H1 (cell line): Measurements from ENCODE around the gene CKM. TPM values are rescaled to one million over a fixed set of nuclear protein-coding genes. Genes with fewer than 3 reads are reported as not detected.

Source experiments
- CTCF ChIA-PET: fragments of 300-600 bp; sonication (Branson Sonifier 250); formaldehyde crosslinking; loops from one replicate; lab custom pipeline; 2021; ENCODE audit not compliant: partially characterized antibody; lab: Charles Lee
- POLR2A ChIA-PET: fragments of 300-600 bp; sonication (Branson Sonifier 250); formaldehyde crosslinking; loops from one replicate; lab custom pipeline; 2021; ENCODE audit warnings: inconsistent platforms; ENCODE audit not compliant: partially characterized antibody; lab: Charles Lee
- DNase-seq, 2 experiments: peaks; one replicate each; pipeline versions ENCODE4 v3.0.0 to v3.0.0-alpha.2; 2010 to 2022; ENCODE audit warnings: low spot score in 2 of 2, low read depth in 1 of 2, mixed read lengths in 1 of 2
- FAIRE-seq: peaks from 2 replicates; lab custom pipeline; 2011; peaks lifted over from hg19 to GRCh38; lab: Jason Lieb, UNC
- H2AFZ ChIP-seq: 2 replicates; pipeline ENCODE4 v1.8.1; 2012; ENCODE audit warnings: low read length, inconsistent platforms
- H2AK5ac ChIP-seq: 2 replicates; pipeline ENCODE4 v1.6.1; 2013; ENCODE audit warnings: low read depth, low read length
- H2BK120ac ChIP-seq: replicated peaks from 2 replicates; pipeline ENCODE3; 2013; ENCODE audit warnings: low read depth, low read length, inconsistent platforms
- H2BK12ac ChIP-seq: 2 replicates; pipeline ENCODE4 v1.6.1; 2013; ENCODE audit warnings: low read depth, low read length
- H2BK15ac ChIP-seq: 2 replicates; pipeline ENCODE4 v1.6.1; 2013; ENCODE audit warnings: low read length
- H2BK20ac ChIP-seq: 2 replicates; pipeline ENCODE4 v1.6.1; 2013; ENCODE audit warnings: low read length
- H2BK5ac ChIP-seq: 2 replicates; pipeline ENCODE4 v1.6.1; 2013; ENCODE audit warnings: low read depth, low read length
- H3K14ac ChIP-seq: 2 replicates; pipeline ENCODE4 v1.6.1; 2013; ENCODE audit warnings: inconsistent platforms; ENCODE audit not compliant: insufficient read length
- H3K18ac ChIP-seq: 2 replicates; pipeline ENCODE4 v1.6.1; 2013; ENCODE audit warnings: low read length; ENCODE audit errors: extremely low read depth
- H3K23ac ChIP-seq: 2 replicates; pipeline ENCODE4 v1.6.1; 2013; ENCODE audit warnings: inconsistent platforms; ENCODE audit not compliant: insufficient read length
- H3K23me2 ChIP-seq: 2 replicates; pipeline ENCODE4 v1.6.1; 2013; ENCODE audit warnings: low read depth, low read length
- H3K27ac ChIP-seq: 2 replicates; pipeline ENCODE4 v1.6.1; 2011; ENCODE audit warnings: low read depth, low read length, inconsistent platforms
- H3K27me3 ChIP-seq, 4 experiments: replicated peaks in 1 of 4; 1 replicate in 1 of 4; 2 replicates in 3 of 4; pipeline versions ENCODE4 v1.6.1 to v1.8.1; 2011 to 2013; ENCODE audit warnings: low read length in 3 of 4, mild to moderate bottlenecking in 3 of 4, inconsistent platforms in 2 of 4, mixed read lengths in 2 of 4, moderate library complexity in 1 of 4; ENCODE audit not compliant: control insufficient read depth in 3 of 4, insufficient read depth in 3 of 4; ENCODE audit errors: extremely low read depth in 1 of 4
- H3K36me3 ChIP-seq, 4 experiments: 2 replicates each; pipeline versions ENCODE4 v1.6.1 to v1.8.1; 2011 to 2013; ENCODE audit warnings: mild to moderate bottlenecking in 4 of 4, low read length in 3 of 4, moderate library complexity in 2 of 4, control low read depth in 1 of 4, inconsistent platforms in 1 of 4; ENCODE audit not compliant: insufficient read depth in 4 of 4, control insufficient read depth in 2 of 4
- H3K4ac ChIP-seq: replicated peaks from 2 replicates; pipeline ENCODE3; 2013; ENCODE audit warnings: low read length, low read depth, mixed read lengths, inconsistent platforms; ENCODE audit not compliant: insufficient read length
- H3K4me1 ChIP-seq, 4 experiments: replicated peaks in 1 of 4; 1 replicate in 1 of 4; 2 replicates in 3 of 4; pipeline versions ENCODE4 v1.6.1 to v1.8.1; 2011 to 2013; ENCODE audit warnings: low read length in 3 of 4, inconsistent platforms in 2 of 4, mixed read lengths in 1 of 4; ENCODE audit not compliant: insufficient read depth in 4 of 4, control insufficient read depth in 3 of 4
- H3K4me2 ChIP-seq, 2 experiments: 2 replicates each; pipeline versions ENCODE4 v1.6.1 to v1.8.1; 2011 to 2013; ENCODE audit warnings: low read depth in 2 of 2, low read length in 2 of 2, control low read depth in 1 of 2, inconsistent platforms in 1 of 2, mild to moderate bottlenecking in 1 of 2; ENCODE audit not compliant: insufficient read depth in 1 of 2
- H3K4me3 ChIP-seq, 4 experiments: fragments of 200-600, 300-600 bp in 1 of 4; sonication (generic), shearing (Covaris generic), sonication (Bioruptor Twin) in 1 of 4; 2 replicates each; pipeline versions ENCODE4 v1.5.1 to v1.8.1; 2011 to 2016; ENCODE audit warnings: low read length in 4 of 4, low read depth in 3 of 4, control low read depth in 2 of 4, inconsistent platforms in 2 of 4, mild to moderate bottlenecking in 2 of 4, mixed read lengths in 1 of 4, moderate library complexity in 1 of 4; ENCODE audit not compliant: insufficient read depth in 2 of 4; ENCODE audit errors: extremely low read depth in 1 of 4
- H3K56ac ChIP-seq: replicated peaks from 2 replicates; pipeline ENCODE3; 2013; ENCODE audit warnings: low read depth, mild to moderate bottlenecking, mixed read lengths, low read length, inconsistent platforms; ENCODE audit not compliant: insufficient read length
- H3K79me1 ChIP-seq: 2 replicates; pipeline ENCODE4 v1.6.1; 2013; ENCODE audit warnings: low read depth, low read length, control low read depth
- H3K79me2 ChIP-seq, 2 experiments: 2 replicates each; pipeline versions ENCODE4 v1.6.1 to v1.8.1; 2012 to 2013; ENCODE audit warnings: low read length in 2 of 2, mild to moderate bottlenecking in 2 of 2, inconsistent platforms in 1 of 2; ENCODE audit not compliant: insufficient read depth in 2 of 2, control insufficient read depth in 1 of 2
- H3K9ac ChIP-seq, 4 experiments: replicated peaks in 1 of 4; 1 replicate in 1 of 4; 2 replicates in 3 of 4; pipeline versions ENCODE4 v1.6.1 to v1.8.1; 2011 to 2013; ENCODE audit warnings: low read depth in 3 of 4, low read length in 3 of 4, control low read depth in 2 of 4, mild to moderate bottlenecking in 2 of 4, moderate library complexity in 2 of 4, inconsistent platforms in 1 of 4; ENCODE audit errors: extremely low read depth in 1 of 4
- H3K9me3 ChIP-seq, 2 experiments: 2 replicates each; pipeline versions ENCODE4 v1.6.1 to v1.8.1; 2012 to 2013; ENCODE audit warnings: mild to moderate bottlenecking in 2 of 2, moderate library complexity in 2 of 2, control low read depth in 1 of 2, inconsistent platforms in 1 of 2, low read depth in 1 of 2, low read length in 1 of 2, mixed read lengths in 1 of 2; ENCODE audit not compliant: insufficient read depth in 2 of 2
- H4K20me1 ChIP-seq, 2 experiments: replicated peaks in 1 of 2; 2 replicates each; pipeline versions ENCODE3 to v1.8.1; 2011 to 2013; ENCODE audit warnings: inconsistent platforms in 2 of 2, low read length in 2 of 2, mild to moderate bottlenecking in 1 of 2; ENCODE audit not compliant: insufficient read depth in 2 of 2, control insufficient read depth in 1 of 2
- H4K5ac ChIP-seq: 2 replicates; pipeline ENCODE4 v1.6.1; 2013; ENCODE audit warnings: low read length, low read depth, mixed read lengths, inconsistent platforms; ENCODE audit not compliant: insufficient read length
- H4K8ac ChIP-seq: 2 replicates; pipeline ENCODE4 v1.8.0; 2013; ENCODE audit warnings: mild to moderate bottlenecking, moderate library complexity, low read length, inconsistent platforms; ENCODE audit not compliant: insufficient read depth; ENCODE audit errors: extremely low read depth
- H4K91ac ChIP-seq: replicated peaks from 2 replicates; pipeline ENCODE3; 2013; ENCODE audit warnings: low read length, mixed read lengths, inconsistent platforms; ENCODE audit not compliant: insufficient read length
- CBX8 ChIP-seq: fragments of 300-800, 300-1000 bp; sonication (generic); IDR thresholded peaks from 2 replicates; pipeline ENCODE4 v1.7.1; 2016; ENCODE audit warnings: low read depth, low read length, borderline replicate concordance
- EGR1 ChIP-seq: IDR thresholded peaks from 2 replicates; pipeline ENCODE4 v1.6.1; 2011; ENCODE audit warnings: low read depth, low read length, borderline replicate concordance
- EZH2 ChIP-seq: fragments of 200-600 bp; sonication (generic); IDR thresholded peaks from 2 replicates; pipeline ENCODE4 v1.7.1; 2012; ENCODE audit warnings: low read depth, mild to moderate bottlenecking, moderate library complexity, low read length, inconsistent platforms; ENCODE audit not compliant: severe bottlenecking
- GTF2F1 ChIP-seq: IDR thresholded peaks from 2 replicates; pipeline ENCODE4 v1.6.1; 2012; ENCODE audit warnings: low read depth, low read length, improper control_type of control experiment, borderline replicate concordance
- HDAC2 ChIP-seq, 2 experiments: fragments of 300-600 bp in 1 of 2; sonication (generic) in 1 of 2; IDR thresholded peaks; 2 replicates each; pipeline ENCODE4 v1.6.1; 2011 to 2012; ENCODE audit warnings: low read depth in 2 of 2, low read length in 2 of 2, mild to moderate bottlenecking in 2 of 2, moderate library complexity in 2 of 2, borderline replicate concordance in 1 of 2, inconsistent platforms in 1 of 2
- HDAC6 ChIP-seq: IDR thresholded peaks from one replicate; pipeline ENCODE4 v1.7.1; 2012; ENCODE audit warnings: low read depth, mild to moderate bottlenecking, inconsistent platforms, low read length, moderate library complexity
- KDM1A ChIP-seq: fragments of 200-600, 300-600 bp; sonication (generic); IDR thresholded peaks from 2 replicates; pipeline ENCODE4 v1.7.1; 2016; ENCODE audit warnings: mild to moderate bottlenecking, low read length, borderline replicate concordance
- MAFK ChIP-seq: IDR thresholded peaks from 2 replicates; pipeline ENCODE4 v1.6.1; 2012; ENCODE audit warnings: low read depth, mild to moderate bottlenecking, improper control_type of control experiment, low read length
- NRF1 ChIP-seq: IDR thresholded peaks from 2 replicates; pipeline ENCODE4 v1.6.1; 2011; ENCODE audit warnings: mild to moderate bottlenecking, low read depth, low read length, improper control_type of control experiment
- RXRA ChIP-seq: IDR thresholded peaks from 2 replicates; pipeline ENCODE4 v1.6.1; 2011; ENCODE audit warnings: low read depth, mild to moderate bottlenecking, low read length, moderate library complexity; ENCODE audit not compliant: insufficient read depth
- SIX5 ChIP-seq: IDR thresholded peaks from 2 replicates; pipeline ENCODE4 v1.6.1; 2011; ENCODE audit warnings: mild to moderate bottlenecking, low read depth, low read length
- SUZ12 ChIP-seq: fragments of 200-600 bp; sonication (generic); IDR thresholded peaks from 2 replicates; pipeline ENCODE4 v1.6.1; 2012; ENCODE audit warnings: mild to moderate bottlenecking, inconsistent platforms, low read length, moderate library complexity, mixed read lengths
- WGBS, 2 experiments: shearing (Covaris generic) in 1 of 2; methylation state at CpG; one replicate each; pipeline versions ENCODE4 v1.1.6 to v1.1.7; 2013 to 2015; ENCODE audit warnings: low lambda C conversion rate in 2 of 2, mixed read lengths in 2 of 2, inconsistent platforms in 1 of 2, low coverage in 1 of 2, missing lambda C conversion rate in 1 of 2; ENCODE audit not compliant: insufficient replicate concordance in 2 of 2, insufficient coverage in 1 of 2, insufficient read length in 1 of 2; ENCODE audit errors: extremely low coverage in 1 of 2, missing lambda C conversion rate in 1 of 2; 5-methylcytosine and 5-hydroxymethylcytosine counted together
- polyA plus RNA-seq, 7 experiments: library from polyadenylated mRNA; depleted of rRNA in 3 of 7; stranded (reverse) in 5 of 7; unstranded in 2 of 7; fragments of >200 nt in 5 of 7; fragments of 200-250 nt in 2 of 7; gene quantifications; 1 replicate in 5 of 7; 2 replicates in 1 of 7; 4 replicates in 1 of 7; pipeline versions ENCODE4 v1.2.1 to v1.2.3, GENCODE V29; 2011 to 2013; ENCODE audit warnings: missing spikeins in 2 of 7, mixed read lengths in 2 of 7
- total RNA-seq: library from RNA; stranded (reverse); fragmentation: NEBNext Ultra II Directional; extraction: Animal tissue kit (Norgen Biotek cat#: 25700); gene quantifications from 2 replicates; pipeline ENCODE4 v1.2.1, GENCODE V29; 2021

Gene CKM
- total and polyA plus RNA-seq, 2 of the 8 experiments (the other 6 are each of a cell fraction or from before 2014, with no cell fraction given): 0.08 TPM; not detected in 1

DNA sequence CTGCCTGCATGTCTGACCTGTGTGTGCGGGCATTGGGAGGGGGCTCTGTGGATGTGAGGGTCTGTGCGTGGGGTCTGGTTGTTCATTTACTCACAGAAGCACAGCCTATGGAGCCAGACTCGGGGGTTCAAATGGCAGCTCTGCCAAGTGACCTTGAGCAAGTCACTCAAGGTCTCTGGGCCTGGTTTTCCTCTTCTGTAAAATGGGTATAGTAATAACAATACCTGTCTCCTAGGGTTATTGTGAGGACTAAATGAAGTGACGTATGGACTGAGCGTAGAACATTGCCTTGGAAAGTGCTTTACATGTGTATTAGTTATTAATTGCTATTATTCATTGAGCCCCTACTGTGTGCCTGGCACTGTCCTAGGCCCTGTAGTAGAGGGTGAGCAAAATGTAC is 24.4 kb downstream of the CKM start:
- peaks cover 0 to 4% (median 1%) of the 10 kb centered on the region in 4 experiments; a peak in 5 of 8 replicates for H3K36me3 ChIP-seq
- DNase-seq (no peak), FAIRE-seq (no peak)
- no peak overlapping the region for H4K5ac ChIP-seq
- no peak overlapping the region for H3K56ac ChIP-seq
- no peak overlapping the region for H3K4ac ChIP-seq
- WGBS, 2 experiments: 90% methylated on average over 4 of the region's 5 CpGs; no CpG with 5 or more reads in 1 of the 2 experiments
- H2BK12ac ChIP-seq: no peak overlapping the region
- no peak overlapping the region for H2BK5ac ChIP-seq
- H3K9ac ChIP-seq: no peak overlapping the region
- no peaks in the 10 kb centered on the region for H3K27me3 ChIP-seq
- H3K4me3 ChIP-seq: no peak overlapping the region
- no peak overlapping the region for H2AFZ ChIP-seq
- H3K79me1 ChIP-seq: no peaks in the 10 kb centered on the region
- H3K23me2 ChIP-seq: no peaks in the 10 kb centered on the region; the same call in 1 of the 2 replicates
- H4K8ac ChIP-seq: no peak overlapping the region
- H2BK120ac ChIP-seq: no peak overlapping the region
- no peak overlapping the region for H2BK15ac ChIP-seq
- no peak overlapping the region for H2BK20ac ChIP-seq
- H3K4me2 ChIP-seq: no peak overlapping the region
- H3K79me2 ChIP-seq: no peaks in the 10 kb centered on the region
- peaks cover 0 to 2% of the 10 kb centered on the region in 2 experiments for H4K20me1 ChIP-seq
- H2AK5ac ChIP-seq: no peak overlapping the region
- no peak overlapping the region for H3K27ac ChIP-seq
- H3K4me1 ChIP-seq: no peaks in the 10 kb centered on the region
- no peak overlapping the region for H4K91ac ChIP-seq
- H3K18ac ChIP-seq: no peak overlapping the region
- H3K14ac ChIP-seq: no peak overlapping the region
- POLR2A ChIA-PET: no interaction called here
- CTCF ChIA-PET: interaction anchor here (0.8 to 1.0 kb wide), 2 partner anchors 49 to 82 kb away, joined by 3 to 4 read pairs; no protein-coding TSS in a partner anchor
- H3K23ac ChIP-seq: no peak overlapping the region
- no peaks in the 10 kb centered on the region for H3K9me3 ChIP-seq
- no peak for TF ChIP-seq HDAC2 (IDR thresholded peaks at IDR 0.05; ENCODE audit: borderline replicate concordance in 1 of 2, low read depth in 2 of 2, low read length in 2 of 2)
- TF ChIP-seq HDAC6: no peak
- no peak for TF ChIP-seq EZH2
- no peak for TF ChIP-seq MAFK
- TF ChIP-seq CBX8: no peak
- TF ChIP-seq GTF2F1: no peak
- no peak for TF ChIP-seq EGR1
- no peak for TF ChIP-seq NRF1
- TF ChIP-seq KDM1A: no peak
- TF ChIP-seq RXRA: no peak
- no peak for TF ChIP-seq SIX5
- no peak for TF ChIP-seq SUZ12
